ACHN (cell line): Measurements from ENCODE around the gene EDEM1.

ENCODE experiments used
- DNase-seq: peaks from one replicate; pipeline ENCODE4 v3.0.0-alpha.2; 2015
- in situ Hi-C: cut with HindIII; loops from 2 replicates; pipeline ENCODE4 v1.10.0; 2017; ENCODE audit warnings: low sequenced_read_pairs, low pct_ligation_motif_present, low pct_unique_long_range_greater_than_20kb

Gene EDEM1

DNA sequence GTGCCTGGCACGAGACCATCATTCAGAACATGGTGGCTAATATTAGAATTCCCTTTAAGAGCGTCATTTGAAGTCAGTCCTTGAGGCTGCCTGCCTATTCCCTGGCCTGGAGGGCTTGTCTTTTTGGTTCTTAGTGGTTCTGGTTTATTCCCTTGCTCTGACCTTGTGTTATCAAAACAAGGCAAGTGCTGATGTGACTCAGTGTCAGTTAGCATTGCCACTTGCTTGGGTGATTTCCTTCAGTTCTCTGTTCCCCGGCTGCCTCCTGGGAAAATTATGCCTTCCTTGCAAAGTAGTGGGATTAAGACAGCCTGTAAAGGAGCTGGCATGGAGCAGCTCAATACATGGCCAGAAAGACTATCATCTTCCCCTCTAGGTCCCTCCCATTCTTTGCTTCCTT, 64.6 kb downstream of the EDEM1 start:
- in situ Hi-C loops: no loop called here
- DNase-seq: no peak

DNA sequence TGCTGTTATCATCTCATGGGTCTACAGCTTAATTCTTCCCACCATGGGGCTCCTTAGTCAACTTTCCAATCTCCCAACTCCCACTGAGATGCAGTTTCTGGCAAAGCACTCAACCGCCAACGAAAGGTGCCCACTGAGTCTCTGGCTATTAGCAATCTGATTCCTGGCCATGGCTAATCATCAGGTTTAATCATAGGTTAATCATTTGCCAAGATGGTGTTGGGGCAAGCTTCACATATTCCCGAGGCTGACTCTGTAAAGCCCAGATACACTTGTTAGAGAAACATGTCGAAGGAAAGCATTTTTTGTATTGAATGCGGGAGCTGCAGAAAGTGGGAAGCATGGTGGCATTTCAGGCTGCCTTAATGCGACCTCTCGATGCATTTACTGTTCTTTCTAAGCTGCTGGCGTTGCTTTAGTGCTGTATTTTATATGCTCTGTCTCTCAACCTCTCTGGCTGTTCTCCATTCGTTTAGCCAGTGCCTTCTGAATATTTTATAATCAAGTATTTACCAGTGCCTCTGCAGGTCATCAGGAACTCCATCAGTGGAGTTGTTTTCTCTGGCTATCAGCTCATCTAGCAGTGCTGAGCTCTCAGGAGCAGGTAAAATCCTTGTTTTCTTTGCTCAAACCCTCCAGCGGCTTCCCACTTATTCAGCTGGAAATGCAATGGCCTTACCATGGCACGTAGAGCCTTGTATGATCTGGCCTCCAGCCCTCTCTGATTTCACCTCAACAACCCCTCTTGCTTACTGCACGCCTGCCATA, 67.0 kb downstream of the EDEM1 start:
- no peak for DNase-seq
- in situ Hi-C loops: no loop called here

DNA sequence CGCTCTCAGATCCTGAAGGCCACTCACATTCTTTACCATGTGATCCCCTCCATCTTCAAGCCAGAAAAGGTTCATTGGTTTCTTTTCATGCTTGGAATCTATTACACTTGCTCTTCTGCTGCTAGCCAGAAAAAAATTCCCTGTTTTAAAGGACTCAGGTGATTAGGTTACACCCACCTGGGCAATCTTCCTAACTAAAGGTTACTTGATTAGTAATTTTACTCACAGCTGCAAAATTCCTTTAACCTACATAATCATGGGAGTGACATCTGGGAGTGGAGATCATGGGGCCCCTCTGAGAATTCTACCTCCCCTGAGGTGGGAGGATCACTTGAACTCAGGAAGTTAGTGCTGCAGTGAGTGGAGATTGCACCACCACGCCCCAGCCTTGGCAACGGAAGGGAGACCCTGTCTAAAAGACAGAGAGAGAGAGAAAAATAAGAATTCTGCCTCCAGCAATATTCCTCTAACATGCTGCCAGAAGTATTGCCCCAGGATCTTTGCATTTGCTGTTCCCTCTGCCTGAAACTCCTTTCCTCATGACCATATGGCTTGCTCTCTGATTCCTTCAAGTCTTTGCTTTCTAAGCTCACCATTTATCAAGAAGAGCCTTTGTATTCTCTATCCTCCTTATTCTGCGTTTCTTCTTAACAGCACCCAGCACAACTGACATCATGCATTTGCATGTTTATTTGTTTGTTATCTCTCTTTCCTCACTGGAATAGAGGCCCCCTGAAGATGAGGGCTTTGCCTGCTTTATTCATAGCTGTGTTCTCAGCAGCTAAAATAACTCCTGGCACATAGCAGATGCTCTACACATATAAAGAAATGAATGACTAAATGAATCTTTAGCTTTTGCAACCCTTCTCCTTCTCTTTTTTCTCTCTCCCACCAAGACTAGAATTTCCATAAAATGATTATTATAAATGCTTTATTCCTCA, 68.2 kb downstream of the EDEM1 start:
- in situ Hi-C loops: no loop called here
- no peak for DNase-seq

DNA sequence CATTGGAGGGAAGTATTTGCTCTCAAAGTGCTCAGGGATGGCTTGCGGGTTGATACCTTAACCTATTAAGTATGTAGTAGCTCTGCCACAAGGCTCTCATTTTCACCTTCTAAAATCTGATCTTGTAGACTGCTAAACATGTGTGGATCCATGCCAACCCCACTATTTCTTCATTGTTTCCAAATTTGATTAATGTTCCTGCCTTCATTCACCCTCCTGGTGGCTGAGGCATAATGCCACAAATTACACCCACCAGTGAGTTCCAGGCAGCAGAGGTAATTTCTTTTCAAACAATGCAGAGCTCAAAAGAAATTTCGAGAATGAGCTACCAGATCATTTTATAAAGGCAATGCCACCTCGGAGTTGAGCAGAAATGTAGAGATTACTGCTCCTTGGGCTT, 71.0 kb downstream of the EDEM1 start:
- in situ Hi-C loops: no loop called here
- DNase-seq: no peak

DNA sequence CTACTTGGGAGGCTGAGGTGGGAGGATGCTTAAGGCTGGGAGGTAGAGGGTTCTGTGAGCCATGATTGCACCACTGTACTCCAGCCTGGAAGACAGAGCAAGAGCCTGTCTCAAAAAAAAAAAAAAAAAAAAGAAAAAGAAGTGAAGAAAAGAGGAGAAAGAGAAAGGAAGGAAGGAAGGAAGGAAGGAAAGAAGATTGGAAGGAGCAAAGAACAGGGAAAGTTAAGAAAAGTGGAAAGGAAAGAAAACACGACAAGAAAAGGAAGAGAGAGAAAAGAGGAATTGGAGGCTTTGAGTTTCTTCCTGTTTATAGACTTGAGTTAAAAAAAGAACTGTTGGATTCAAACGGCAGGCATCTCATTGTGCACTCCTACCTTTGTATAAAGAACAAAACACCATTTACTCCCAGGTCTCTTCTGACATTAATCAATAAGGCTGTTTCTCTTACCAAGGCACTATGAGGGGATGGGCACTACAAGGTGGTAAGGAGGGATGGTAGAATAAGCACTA, 73.5 kb downstream of the EDEM1 start:
- in situ Hi-C loops: no loop called here
- no peak for DNase-seq

DNA sequence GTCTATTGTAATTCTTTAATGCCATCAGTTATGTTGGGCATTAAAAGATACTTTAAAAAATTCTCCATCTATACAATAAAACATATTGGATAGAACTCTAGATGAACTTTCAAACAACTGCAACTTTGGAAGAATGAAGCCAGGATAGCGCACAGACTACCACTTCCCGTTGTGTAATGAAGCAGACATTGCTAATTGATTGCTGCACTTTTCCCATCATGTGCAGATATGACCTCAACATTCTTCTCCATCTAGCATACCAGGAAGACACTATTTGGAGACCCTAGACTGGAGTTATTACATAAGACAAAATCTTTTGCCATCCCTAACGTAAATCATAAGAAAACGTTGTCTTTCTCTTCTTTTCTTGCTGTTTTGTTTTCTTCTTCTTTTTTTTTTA, 75.0 kb downstream of the EDEM1 start:
- no peak for DNase-seq
- in situ Hi-C loops: no loop called here

DNA sequence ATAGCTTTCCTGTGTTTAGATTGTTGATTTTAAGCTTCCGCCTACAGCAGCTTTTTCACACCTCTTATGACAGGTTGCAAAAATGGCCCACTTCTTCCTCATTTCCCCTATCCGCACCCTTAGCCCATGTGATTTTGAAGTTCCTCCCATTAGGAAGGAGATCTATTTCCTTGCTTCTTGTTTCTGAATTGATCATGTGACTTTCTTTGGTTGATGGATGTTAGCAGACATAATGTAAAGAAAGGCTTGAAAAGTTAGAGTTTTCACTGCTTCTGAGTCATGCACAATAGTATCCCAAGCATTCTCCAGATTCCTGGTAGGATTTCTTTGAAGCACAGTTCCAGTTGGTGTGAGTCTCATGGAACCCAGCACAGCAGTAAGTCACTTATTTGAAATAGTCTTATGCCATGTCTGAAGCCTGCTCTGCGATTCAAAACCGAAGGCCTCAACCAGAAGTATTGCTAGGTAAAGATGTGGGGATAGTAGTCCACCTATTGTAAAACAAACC, 76.6 kb downstream of the EDEM1 start:
- in situ Hi-C loops: no loop called here
- no peak for DNase-seq

DNA sequence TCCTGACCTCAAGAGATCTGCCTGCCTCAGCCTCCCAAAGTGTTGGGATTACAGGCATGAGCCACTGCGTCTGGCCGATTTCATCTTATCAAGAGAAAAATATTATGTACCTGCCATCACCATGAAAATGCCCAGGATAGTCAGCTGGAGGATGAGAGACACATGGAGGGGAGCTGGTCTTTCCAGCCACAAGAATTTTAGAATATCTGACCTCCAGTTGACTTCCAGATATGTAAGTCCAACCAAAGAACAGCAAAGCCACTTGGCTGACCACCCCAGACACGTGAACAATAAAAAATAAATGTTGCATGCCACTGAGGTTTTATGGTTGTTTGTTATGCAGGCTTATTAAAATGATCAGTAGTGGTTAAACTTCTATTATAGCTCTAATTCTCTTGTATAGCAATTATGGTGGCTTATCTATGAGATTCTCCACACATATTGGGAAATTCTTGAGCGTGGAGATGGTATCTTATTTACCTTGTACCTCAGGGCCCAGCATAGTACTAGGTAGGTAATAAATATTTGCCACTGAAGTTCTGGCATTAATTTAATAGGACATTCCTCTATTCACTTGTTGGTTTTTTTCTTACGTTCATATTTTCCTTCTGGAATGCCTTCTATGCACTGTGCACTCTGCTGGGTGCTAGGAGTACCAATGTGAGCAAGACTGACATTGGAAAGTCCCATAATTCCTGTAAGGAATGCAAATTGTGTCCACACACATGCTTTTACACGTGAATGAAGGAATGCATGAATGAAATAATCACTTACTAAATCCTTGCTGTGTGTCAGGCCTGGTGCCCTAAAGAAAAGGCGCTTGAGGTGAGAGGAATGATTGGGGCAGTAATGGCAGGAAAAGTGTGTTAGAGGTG, 77.6 kb downstream of the EDEM1 start:
- in situ Hi-C loops: no loop called here
- DNase-seq: no peak

DNA sequence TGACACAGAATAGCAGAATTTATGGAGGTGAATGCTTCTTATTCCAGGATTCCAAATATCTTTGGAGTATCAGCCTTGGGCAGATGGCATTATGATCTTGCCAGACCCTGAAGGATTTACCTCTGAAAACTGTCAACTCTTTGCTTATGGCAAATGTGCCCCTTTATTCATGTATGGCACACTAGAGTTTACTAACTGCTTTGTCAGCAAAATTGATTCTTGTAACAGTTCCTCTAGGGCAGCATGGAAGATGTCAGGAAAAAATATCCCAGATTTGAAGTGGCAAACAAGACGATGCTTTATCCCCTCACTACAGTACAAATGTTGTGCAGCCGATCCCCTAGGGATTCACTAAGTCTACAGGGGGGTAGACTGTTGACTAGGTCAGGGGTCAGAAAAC, 79.7 kb downstream of the EDEM1 start:
- in situ Hi-C loops: no loop called here
- DNase-seq: no peak

DNA sequence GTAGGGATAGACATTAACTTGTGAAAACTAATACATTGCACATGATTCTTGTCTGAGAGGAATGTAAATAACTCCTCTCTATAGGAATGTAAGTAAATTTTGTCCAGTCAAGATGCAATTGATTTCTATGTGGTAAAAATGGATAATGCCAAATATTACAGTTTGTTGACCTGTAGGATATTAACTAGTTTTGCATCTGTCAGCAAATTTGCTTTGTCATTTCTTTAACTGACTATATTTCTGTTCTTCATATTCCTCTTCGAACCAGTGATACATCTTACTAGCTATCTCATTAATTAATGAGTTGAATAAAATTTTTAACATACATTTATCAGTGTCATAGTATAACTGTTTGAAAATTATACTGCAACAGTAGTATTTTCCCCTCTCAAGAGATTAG, 80.4 kb downstream of the EDEM1 start:
- in situ Hi-C loops: no loop called here
- DNase-seq: no peak
